Activated gamma-delta T cell treated with anti-CD3 and anti-CD28 coated beads, Interleukin-2, amount 50 U/mL, for 16 hours (primary cell): ENCODE results near the gene NSMF.

Experiments used
- DNase-seq: peaks from one replicate; pipeline ENCODE4 v3.0.0-alpha.2; 2020; ENCODE audit warnings: low read depth

The NSMF gene

DNA sequence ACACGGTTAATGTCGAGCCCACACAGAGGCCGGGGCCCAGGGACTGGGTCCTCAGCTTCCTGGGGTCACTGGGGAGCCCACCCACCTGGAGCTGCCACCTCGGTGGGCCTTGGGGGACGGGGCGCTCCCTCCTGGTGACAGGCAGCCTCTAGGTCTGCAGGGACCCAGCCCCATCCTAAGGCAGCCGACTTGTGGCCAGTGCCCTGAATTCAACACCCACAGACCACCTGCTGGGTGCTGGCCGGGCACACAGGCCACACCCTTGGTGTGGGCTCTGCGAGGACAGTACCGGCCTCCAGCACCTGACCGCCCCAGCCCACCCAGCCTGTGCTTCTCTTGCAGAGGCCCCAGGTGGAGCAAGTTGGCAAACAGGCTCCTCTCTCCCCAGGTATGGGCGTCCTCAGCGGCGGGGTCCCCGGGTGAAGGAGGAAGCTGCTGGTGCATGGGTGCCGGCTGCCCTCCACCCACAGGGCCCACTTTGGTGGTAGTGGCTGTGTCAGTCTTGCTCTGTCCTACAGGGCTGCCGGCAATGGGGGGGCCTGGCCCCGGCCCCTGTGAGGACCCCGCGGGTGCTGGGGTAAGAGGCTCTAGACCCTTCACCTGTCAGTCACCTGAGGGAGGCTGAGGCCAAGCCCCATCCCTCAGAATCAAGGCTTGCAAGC lies 26.3 kb downstream of the NSMF start:
- DNase-seq: no peak

DNA sequence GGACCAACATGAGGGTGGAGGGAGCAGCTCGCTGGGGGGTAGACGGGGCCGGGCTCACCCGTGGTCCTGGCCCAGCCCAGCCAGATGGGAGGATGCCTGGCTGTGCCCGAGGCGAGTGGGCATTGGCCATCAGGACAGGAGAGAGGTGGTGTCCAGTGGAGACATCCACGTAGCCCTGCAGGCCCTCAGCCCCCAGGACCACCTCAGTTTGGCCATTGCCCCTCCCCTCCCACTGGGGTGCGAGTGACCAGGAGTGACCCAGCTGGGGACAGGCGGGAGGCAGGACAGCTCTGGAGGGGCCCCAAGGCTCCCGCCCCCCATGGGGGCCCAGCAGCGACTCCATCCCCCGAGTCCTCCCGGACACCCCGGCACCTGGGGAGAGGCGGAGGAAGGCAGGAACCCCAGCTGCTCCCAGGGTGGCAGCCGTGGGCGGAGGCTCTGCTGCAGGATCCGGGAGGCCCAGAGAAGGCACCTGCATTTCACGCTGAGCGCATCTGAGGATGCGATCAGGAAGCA lies 27.7 kb downstream of the NSMF start:
- no peak for DNase-seq

- DNase-seq: no peak
These were observed 28.3 kb downstream of the NSMF start for GRCh38 chr9:137430723-137431415.

DNA sequence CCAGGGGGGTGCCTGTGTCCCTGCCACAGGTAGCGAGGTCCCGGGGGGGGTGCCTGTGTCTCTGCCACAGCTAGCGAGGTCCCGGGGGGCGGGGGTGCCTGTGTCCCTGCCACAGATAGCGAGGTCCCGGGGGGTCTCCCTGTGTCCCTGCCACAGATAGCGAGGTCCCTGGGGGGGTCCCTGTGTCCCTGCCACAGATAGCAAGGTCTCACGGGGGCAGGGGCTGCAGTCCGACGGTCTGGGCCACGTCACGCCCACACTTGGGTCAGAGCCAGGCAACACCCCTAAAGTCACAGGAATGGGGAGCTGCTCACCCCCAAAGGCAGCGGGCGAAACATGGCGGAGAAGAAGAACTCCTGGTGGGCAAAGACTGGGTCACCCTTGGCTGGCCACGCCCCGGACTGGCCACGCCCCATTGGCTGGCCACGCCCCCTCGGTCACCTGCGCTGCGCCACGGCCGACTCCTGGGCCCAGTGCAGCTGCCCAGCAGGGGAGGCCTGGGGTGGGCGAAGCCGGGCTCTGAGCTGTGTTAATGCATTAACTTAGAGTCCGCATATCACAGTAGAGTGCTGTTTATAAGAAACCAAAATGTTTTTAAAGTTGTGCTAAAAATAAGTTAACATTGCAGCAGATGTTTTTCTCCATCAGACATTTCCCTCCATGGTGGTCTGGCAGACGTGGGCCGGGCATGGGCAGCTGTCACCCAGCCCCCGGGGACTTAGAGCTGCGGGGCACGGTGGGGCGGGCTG lies 29.0 kb downstream of the NSMF start:
- no peak for DNase-seq

- no peak for DNase-seq
These were observed 29.6 kb downstream of the NSMF start for GRCh38 chr9:137429546-137429890.

DNA sequence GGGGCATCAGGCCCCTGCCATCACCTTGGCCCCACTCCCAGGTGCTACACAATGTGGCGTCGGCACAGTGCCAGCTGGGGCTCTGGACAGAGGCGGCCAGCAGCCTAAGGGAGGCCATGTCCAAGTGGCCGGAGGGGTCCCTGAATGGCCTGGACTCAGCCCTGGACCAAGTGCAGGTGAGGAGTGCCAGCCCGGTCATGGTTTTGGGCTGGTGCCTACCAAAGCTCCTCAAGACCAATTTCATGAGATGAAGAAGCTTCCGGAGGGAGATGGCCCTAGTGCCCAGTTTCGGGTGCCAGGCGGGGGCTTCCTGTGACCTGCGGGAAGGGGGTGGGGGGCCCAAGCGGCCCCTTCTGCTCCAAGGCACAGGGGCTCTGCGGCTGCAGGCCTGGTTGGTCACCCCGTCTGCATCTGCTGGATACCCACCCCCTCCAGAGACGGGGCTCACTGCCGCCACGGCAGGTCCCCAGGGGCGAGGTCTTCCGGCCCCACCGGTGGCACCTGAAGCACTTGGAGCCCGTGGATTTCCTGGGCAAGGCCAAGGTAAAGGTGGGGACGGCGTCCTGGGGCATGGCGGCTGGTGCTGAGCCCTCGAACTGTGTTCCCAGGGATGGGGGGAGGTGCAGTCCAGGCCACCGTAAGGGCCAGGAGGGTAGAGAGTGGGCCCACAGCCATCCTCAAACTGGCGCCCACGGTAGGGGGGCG lies 30.1 kb downstream of the NSMF start:
- no peak for DNase-seq

- DNase-seq: no peak
These were observed 30.9 kb downstream of the NSMF start for GRCh38 chr9:137428311-137428630.

DNA sequence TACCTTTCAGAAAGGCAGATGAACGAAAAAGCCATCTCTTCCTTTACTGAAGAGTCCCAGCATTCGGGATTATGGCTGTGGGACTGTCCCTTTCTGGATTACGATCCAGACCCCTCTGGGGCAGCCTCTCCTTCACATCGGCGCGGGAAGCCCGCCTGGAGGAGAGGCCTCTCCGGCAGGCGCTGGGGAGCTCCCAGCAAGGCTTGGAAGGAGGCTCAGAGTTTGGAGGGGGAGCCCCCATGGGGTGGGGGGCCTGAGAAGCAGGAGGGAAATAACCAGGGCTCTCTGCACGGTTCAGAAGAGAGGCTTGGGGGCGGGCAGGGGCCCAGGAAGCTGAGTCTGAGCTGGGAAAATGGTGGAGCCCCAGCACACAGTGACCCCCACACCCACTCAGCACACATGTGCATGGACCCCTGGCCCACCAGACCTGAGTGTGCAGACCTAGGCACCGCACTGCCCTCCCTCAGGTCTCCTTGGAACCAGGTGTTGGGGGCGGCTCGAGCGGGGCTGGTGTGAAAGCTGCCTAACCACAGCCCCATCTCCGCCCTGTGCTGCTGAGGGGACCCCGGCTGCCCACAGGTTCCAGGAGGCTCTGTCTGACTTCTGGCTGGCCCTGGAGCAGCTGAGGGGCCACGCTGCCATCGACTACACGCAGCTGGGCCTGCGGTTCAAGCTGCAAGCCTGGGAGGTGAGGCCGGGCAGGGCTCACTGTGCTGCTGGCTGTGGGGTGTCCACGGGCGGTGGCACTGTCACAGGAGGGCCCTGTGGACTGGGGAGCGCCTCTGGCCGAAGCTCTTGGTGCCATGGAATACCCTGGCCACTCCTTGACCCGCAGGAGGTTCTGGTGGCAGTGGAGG lies 31.5 kb downstream of the NSMF start:
- DNase-seq: no peak

DNA sequence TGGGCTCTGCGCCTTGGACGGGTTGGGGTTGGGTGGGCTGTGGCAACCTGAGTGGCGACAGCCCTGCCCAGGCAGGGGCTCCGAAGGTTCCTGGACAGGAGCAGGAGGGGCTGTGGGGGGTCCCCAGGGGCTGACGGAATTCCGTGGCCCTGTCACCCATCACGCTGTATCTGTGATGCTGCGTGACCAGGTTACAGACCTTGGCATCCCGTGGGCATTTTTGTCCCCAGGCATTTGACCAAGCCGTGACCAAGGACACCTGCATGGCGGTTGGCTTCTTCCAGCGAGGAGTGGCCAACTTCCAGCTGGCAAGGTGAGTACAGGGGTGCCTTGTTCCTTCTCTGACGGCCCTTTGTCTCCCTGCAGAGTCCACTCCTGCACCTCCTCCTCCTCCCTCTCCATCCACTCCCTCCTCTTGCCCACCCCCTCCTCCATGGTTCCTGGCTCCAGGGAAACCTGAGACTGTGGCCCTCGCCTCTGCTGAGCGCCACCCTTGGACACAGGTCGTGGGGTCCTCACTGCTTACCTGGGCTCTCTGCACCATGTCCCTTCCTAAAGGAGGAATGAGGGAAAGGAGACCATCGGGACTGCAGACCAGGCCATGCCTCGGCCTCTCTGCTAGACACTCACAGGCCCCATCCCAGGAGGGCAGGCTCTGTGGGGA lies 33.0 kb downstream of the NSMF start:
- DNase-seq: no peak

DNA sequence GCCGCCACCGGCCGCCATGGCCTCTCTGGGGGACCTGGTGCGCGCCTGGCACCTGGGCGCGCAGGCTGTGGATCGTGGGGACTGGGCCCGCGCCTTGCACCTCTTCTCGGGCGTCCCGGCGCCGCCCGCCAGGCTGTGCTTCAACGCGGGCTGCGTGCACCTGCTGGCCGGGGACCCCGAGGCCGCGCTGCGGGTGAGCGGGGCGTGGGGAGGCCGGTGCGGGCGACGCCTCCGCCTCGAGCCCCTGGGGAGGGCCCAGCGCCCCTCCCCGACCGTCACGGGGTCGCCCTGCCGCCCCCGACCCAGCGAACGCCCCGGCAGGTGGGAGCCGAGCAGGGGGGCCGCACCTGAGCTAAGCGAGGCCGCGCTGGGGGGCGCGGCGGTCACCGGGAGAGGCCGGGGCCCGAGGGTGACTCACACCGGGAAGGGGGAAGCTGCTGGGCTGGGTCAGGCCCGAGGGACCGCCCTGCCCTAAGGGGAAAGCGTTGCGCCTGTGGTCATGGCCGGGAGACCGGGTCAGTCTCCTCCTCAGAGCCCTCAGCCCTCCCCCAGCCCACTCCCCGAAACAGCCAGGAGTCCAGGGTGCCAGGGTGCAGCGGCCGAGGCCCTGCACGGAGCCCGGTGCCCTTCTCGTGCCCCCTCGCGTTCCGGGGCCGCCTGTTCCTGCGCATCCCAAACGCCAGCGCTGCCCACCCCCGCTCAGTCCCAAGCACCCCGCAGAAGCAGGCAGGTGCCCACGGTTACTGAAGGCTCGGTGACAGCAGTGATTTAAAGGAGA lies 35.4 kb downstream of the NSMF start:
- no peak for DNase-seq

DNA sequence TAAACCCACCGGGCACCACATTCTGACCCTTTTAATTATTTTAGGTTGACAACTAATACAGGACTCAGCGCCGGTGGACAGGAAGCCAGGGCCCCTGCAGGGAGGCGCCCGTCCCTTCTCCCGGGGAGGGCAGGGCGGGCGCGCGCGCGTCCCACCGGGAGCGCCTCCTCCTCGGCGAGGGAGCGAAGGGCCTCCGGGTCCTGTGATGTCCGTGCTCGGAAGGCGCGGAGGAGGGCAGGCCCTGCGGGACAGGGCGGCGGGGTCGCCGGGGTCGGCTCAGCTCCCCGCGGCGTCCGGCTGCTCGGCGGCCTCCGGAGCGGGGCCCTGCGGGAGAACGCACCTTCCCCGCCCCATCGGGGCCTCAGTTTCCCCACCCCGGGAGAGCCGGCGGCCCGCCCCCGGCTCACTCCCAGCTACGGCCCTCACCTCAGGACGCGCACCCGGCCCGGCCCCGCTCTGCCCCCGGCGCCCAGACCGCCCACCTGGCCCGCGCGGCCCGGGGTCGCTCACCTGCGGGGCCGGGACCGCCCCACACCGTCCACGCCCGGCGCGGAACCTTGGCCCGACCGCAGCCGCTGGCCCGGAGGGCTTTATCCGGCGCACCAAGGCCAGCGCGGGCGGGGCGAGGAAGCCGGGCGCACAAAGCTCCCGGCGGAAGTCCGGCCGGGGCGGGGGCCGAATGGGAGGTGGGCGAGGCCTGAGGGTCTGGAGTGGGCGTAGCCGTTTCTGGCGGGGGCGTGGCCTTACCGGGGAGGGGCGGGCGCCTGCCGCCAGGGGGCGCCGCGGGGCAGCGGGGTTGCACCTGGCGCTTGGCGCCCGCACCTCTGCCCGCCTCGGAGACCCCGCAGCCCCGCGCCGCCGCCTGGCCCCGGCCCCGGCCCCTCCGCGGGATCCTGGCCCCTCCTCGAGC lies 36.3 kb downstream of the NSMF start, which contains the start of the genes EXD3 and NOXA1:
TSS of gene EXD3 (minus strand) at position 559 of the 910 bp plus-strand sequence. CDS start 27,805 bp downstream, outside the sequence.
TSS of gene NOXA1 (plus strand) at position 790 of the 910 bp plus-strand sequence. CDS start 137 bp downstream, outside the sequence.
- DNase-seq: peak; percentile 93

DNA sequence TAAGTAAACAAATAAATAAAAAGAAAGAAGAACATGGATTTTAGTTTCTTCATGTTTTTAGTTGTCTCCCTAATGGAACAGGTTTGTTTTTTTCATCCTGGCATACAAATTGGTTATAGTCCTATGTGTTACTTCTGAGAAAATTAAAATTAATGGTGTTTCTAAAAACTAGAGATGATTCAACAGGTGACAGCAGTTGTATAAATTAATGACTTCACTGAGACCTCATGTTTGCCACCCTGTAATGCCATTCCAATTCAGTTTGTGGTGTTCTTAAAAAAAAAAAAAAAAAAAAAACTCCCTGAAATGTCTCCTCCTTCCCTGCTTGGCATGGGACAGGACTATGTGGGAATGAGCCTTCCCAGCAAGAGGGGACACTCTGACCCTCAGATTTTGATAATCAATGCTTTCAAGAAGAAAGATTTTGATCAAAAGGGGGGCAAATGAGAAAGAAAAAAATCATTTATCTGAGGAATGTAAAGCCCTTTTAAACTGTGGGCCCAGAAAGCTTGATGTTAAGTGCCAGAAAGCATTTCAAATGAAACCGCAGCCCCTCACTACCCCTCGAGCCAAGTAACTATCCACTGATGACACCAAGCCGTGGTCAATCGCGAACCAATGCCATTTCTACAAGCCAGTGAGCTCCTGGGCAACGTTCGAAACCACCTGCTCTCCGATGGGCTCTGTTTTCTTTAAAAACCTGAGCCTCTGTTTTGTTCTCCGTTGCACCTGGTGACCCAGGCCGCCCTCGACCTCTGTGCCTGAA lies 37.1 kb downstream of the NSMF start:
- no peak for DNase-seq

- DNase-seq: no peak
These were observed 41.7 kb downstream of the NSMF start for GRCh38 chr9:137417161-137418021.

- DNase-seq: no peak
These were observed 42.5 kb downstream of the NSMF start for GRCh38 chr9:137416563-137417151.

- no peak for DNase-seq
These were observed 43.0 kb downstream of the NSMF start for GRCh38 chr9:137416006-137416562.

DNA sequence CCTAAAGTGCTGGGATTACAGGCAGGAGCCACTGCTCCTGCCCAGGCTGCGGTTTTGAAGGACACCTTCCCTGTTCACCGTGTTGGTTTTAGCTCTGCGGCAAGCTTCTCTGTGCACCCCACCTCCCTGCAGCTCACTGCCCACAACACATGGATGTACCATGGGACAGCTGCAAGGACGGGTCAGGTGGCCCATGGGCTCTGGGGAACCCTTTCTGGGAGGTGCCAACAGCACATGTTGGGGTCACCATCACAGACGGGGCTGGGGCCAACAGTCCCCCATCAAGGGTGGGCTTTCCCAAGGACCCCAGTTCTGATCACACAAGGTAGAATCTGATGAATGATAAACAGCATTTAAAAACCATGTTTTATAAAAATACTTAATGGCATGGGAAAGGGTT lies 43.7 kb downstream of the NSMF start:
- no peak for DNase-seq
